Posterior vena cava (tissue), 2 donors: ENCODE data around the gene NKPD1. TPM values are rescaled to one million over a fixed set of nuclear protein-coding genes. Genes with fewer than 3 reads are reported as not detected.

ENCODE experiments used
- DNase-seq: peaks from one replicate; pipeline ENCODE4 v3.0.0-alpha.2; 2020; ENCODE audit warnings: low spot score
- intact Hi-C, 2 donors: fragments of 100-400 bp; cut with DNase I; formaldehyde crosslinking; loops; one replicate each; pipeline versions ENCODE4 v1.14.1 to v1.14.2; 2022 to 2023
- total RNA-seq, 2 donors: library from RNA; stranded (reverse); fragmentation: NEBNext Ultra II Directional; extraction: Animal tissue kit (Norgen Biotek cat#: 25700); gene quantifications; one replicate each; pipeline ENCODE4 v1.2.1, GENCODE V29; 2021
- donor health status: DM: yes; HTN: yes; CAD: no.
- donor health status: DM: yes; HTN: yes; CAD: no.

The NKPD1 gene
- total RNA-seq, 2 donors from 2014 or later = not detected

GRCh38 chr19:45145270-45146189 lies 15.3 kb downstream of the NKPD1 start:
- no peak for DNase-seq
- intact Hi-C loops = no loop called here

GRCh38 chr19:45144431-45145269 lies 16.1 kb downstream of the NKPD1 start:
- intact Hi-C loops = no loop called here
- DNase-seq = no peak

- intact Hi-C loops = no loop called here
- no peak for DNase-seq
Observed at GRCh38 chr19:45142726-45143110, 18.1 kb downstream of the NKPD1 start.

GRCh38 chr19:45142016-45142725 lies 18.6 kb downstream of the NKPD1 start:
- intact Hi-C loops = no loop called here
- DNase-seq = no peak

- DNase-seq = no peak
- intact Hi-C loops = no loop called here
Observed at GRCh38 chr19:45141203-45141900, 19.4 kb downstream of the NKPD1 start.

- DNase-seq = no peak
- intact Hi-C loops = no loop called here
Observed at GRCh38 chr19:45140533-45140932, 20.2 kb downstream of the NKPD1 start.

- no peak for DNase-seq
- intact Hi-C loops = no loop called here
Observed at GRCh38 chr19:45140144-45140503, 20.7 kb downstream of the NKPD1 start.

GRCh38 chr19:45139286-45140143 lies 21.3 kb downstream of the NKPD1 start:
- DNase-seq = no peak
- intact Hi-C loops = no loop called here

- intact Hi-C loops = no loop called here
- DNase-seq = no peak
Observed at GRCh38 chr19:45138303-45138751, 22.5 kb downstream of the NKPD1 start.

DNA sequence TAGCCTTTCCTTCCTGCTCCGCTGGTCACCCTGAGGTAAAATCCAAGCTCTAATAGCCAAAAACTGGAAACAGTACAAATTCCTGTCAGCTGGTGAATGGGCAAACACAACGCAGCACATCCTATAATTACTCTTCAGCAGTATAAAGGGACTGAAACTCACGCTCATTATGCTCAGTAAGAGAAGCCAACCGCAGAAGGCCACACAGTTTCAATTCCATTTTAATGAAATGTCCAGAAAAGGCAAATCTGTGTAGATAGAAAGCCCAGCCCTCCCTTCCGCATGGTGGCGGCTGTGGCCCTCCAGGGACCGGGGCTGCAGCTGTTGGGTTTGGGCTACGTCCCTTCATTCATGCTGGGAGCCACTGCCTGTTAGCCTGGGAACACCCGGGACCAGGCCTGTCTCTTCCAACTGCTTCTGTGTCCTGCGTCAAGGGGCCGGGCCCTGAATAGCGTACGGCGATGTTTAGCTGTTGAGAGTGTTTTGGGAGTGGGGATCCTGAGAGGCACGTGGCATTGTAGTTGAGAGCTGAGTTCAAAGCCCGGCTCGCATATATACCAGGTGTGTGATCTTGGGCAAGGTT lies 23.5 kb downstream of the NKPD1 start:
- intact Hi-C loops = no loop called here
- DNase-seq = no peak

- intact Hi-C loops = no loop called here
- no peak for DNase-seq
Observed at GRCh38 chr19:45136507-45137178, 24.1 kb downstream of the NKPD1 start.

DNA sequence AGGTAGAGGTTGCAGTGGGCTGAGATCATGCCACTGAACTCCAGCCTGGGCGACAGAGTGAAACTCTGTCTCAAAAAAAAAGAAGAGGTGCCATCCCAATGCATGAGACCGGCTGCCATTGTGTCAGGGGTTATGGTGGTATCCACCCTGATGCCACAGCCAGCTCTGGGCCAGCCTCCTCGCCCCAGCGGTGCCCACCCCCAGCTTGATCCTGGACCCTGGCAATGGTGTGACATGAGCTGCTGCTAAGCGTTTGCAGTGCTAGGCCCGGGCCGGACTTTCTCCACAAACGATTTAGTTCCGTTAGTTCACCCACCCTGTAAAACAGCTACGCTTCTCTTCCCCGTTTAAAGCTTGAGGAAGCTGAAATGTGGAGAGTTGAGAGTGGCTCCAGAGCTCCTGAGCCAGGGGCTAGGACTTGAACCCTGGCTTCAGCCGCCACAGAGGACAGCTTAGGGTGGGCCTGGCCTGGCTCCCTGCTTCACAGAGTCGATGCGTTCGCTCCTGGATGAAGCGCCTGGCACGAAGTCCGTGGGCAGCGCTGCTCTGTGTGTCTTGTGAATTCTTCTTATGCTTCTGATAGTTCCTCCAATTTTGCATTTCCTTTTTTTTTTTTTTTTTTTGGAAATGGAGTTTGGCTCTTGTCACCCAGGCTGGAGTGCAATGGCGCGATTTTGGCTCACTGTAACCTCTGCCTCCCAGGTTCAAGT lies 25.5 kb downstream of the NKPD1 start:
- intact Hi-C loops = no loop called here
- DNase-seq = no peak

GRCh38 chr19:45133661-45134060 lies 27.1 kb downstream of the NKPD1 start:
- no peak for DNase-seq
- intact Hi-C loops = no loop called here

- intact Hi-C loops = no loop called here
- DNase-seq = no peak
Observed at GRCh38 chr19:45130888-45131615, 29.7 kb downstream of the NKPD1 start.

GRCh38 chr19:45130236-45130635 lies 30.5 kb downstream of the NKPD1 start:
- intact Hi-C loops = no loop called here
- no peak for DNase-seq

DNA sequence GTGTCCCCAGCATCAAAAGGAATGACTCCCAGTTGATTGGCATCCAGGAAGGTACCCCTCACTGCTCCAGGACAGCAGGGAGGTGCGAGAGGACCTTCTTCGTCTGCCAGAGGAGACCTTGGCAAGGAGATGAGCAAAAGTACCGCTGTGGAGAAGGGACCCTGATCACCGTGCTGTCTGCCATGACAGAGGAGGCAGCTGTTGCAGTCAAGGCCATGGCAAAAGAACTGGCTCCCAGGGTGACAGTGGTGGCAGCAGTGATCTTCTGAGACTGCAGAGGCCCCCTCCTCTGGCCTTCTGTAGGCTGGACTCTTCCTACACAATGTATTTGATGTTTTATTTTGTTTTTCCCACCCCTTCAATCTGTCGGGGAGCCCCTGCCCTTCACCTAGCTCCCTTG lies 32.0 kb downstream of the NKPD1 start:
- intact Hi-C loops = no loop called here
- DNase-seq = no peak
